Measurements from ENCODE around the gene IRAG1. TPM values are rescaled to one million over a fixed set of nuclear protein-coding genes. Genes with fewer than 3 reads are reported as not detected.
A peak's percentile ranks its signal among the peaks of the same experiment; 100 is the strongest.

The IRAG1 gene
- total and polyA plus RNA-seq, 12 donors = 5.6 to 33.9 (median 15.6) TPM

- 65 to 72% (median 69%) methylated on average over 2 of the region's 2 CpGs for WGBS, 4 donors
- intact Hi-C loops (cut with DNase I) = no loop called here
- H3K9me3 ChIP-seq (replicated peaks in 1 of 3) = no peaks in the 10 kb centered on the region
- no peak for TF ChIP-seq POLR2A (IDR thresholded peaks at IDR 0.05)
- TF ChIP-seq, protein P1, sequence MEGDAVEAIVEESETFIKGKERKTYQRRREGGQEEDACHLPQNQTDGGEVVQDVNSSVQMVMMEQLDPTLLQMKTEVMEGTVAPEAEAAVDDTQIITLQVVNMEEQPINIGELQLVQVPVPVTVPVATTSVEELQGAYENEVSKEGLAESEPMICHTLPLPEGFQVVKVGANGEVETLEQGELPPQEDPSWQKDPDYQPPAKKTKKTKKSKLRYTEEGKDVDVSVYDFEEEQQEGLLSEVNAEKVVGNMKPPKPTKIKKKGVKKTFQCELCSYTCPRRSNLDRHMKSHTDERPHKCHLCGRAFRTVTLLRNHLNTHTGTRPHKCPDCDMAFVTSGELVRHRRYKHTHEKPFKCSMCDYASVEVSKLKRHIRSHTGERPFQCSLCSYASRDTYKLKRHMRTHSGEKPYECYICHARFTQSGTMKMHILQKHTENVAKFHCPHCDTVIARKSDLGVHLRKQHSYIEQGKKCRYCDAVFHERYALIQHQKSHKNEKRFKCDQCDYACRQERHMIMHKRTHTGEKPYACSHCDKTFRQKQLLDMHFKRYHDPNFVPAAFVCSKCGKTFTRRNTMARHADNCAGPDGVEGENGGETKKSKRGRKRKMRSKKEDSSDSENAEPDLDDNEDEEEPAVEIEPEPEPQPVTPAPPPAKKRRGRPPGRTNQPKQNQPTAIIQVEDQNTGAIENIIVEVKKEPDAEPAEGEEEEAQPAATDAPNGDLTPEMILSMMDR (IDR thresholded peaks at IDR 0.05) = no peak
- no peak overlapping the region for H3K27ac ChIP-seq
- H3K4me3 ChIP-seq = no peak overlapping the region
- no peaks in the 10 kb centered on the region for H3K36me3 ChIP-seq (replicated peaks in 1 of 2)
- peaks cover 14 to 24% of the 10 kb centered on the region in 2 donors for H3K4me1 ChIP-seq (replicated peaks in 1 of 2)
- no peak for DNase-seq
- H3K27me3 ChIP-seq = no peaks in the 10 kb centered on the region
These were observed 26.1 kb downstream of the IRAG1 start for GRCh38 chr11:10667521-10667885.

DNA sequence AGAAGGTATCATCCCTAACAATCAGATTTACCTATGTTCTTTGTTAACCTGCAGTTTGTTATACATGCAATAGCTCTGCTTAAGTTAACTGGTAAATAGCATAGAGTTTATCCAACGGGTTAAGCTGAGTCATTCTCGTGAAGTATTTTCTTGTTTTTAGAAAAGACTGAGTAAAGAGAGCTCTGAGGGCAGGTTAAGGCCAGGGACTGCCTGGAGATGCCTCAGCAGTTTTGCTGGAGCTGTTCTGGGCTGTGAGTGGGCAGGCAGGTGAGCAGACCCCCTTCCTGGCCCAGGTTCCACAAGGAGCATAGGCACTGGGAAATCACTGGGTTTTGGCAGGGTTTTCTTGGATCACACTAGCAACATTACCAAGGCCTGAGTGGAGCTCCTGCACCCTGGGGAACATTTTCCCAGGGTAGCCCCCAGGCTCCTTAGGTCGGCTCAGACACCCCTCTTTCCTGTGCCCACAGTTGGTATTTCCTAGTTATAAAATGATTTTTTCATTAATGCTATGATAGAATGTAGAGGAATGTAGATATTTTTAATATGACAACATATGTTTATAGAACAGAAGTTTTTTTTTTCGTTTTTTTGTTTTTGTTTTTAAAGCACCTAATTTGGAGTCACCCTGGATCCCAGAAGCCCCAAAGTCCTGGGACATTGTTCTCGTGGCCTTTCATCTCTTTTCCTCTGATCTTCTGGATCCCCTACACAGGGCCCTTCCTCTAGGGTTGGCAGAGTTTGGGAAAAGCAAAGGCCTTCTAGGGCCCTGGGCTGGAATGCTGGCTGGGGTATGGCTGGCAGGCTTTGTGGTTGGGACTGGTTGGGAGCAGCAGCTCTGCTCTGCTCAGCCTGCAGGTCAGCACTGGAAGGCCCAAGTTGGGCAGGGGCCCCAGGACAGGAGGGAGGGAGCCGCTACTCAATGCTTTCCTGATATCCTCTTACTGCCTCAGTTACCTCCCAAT is 26.7 kb downstream of the IRAG1 start:
- no peak for TF ChIP-seq POLR2A (IDR thresholded peaks at IDR 0.05)
- TF ChIP-seq, protein P1 (IDR thresholded peaks at IDR 0.05) = no peak
- intact Hi-C loops (cut with DNase I) = no loop called here
- 65 to 84% (median 69%) methylated on average over 6 of the region's 6 CpGs for WGBS, 4 donors
- peaks cover 14 to 24% of the 10 kb centered on the region in 2 donors for H3K4me1 ChIP-seq (replicated peaks in 1 of 2)
- no peaks in the 10 kb centered on the region for H3K9me3 ChIP-seq (replicated peaks in 1 of 3)
- no peak for DNase-seq
- no peak overlapping the region for H3K4me3 ChIP-seq
- no peaks in the 10 kb centered on the region for H3K27me3 ChIP-seq
- peak overlapping the region in 2 of 5 donors; percentile 6 to 9 for H3K27ac ChIP-seq
- no peaks in the 10 kb centered on the region for H3K36me3 ChIP-seq (replicated peaks in 1 of 2)

GRCh38 chr11:10664496-10664895 is 29.1 kb downstream of the IRAG1 start:
- H3K9me3 ChIP-seq (replicated peaks in 1 of 3) = no peaks in the 10 kb centered on the region
- H3K27me3 ChIP-seq = no peaks in the 10 kb centered on the region
- DNase-seq = no peak
- peaks cover 18 to 28% of the 10 kb centered on the region in 2 donors for H3K4me1 ChIP-seq (replicated peaks in 1 of 2)
- H3K27ac ChIP-seq = peak overlapping the region in 1 of 5 donors; percentile 32
- WGBS, 4 donors = 75 to 98% (median 92%) methylated on average over 1 of the region's 1 CpG
- no peaks in the 10 kb centered on the region for H3K36me3 ChIP-seq (replicated peaks in 1 of 2)
- intact Hi-C loops (cut with DNase I) = no loop called here
- H3K4me3 ChIP-seq = no peak overlapping the region
- TF ChIP-seq, protein P1 (IDR thresholded peaks at IDR 0.05) = no peak
- no peak for TF ChIP-seq POLR2A (IDR thresholded peaks at IDR 0.05)

GRCh38 chr11:10663990-10664389 is 29.6 kb downstream of the IRAG1 start:
- WGBS, 4 donors = 61 to 100% (median 73%) methylated on average over 5 to 6 of the region's 6 CpGs; no CpG with 5 or more reads in 1 of the 4 donors
- DNase-seq = peak in 1 of 7 donors; percentile 14
- H3K27me3 ChIP-seq = no peaks in the 10 kb centered on the region
- H3K36me3 ChIP-seq (replicated peaks in 1 of 2) = no peaks in the 10 kb centered on the region
- intact Hi-C loops (cut with DNase I) = no loop called here
- no peak overlapping the region for H3K4me3 ChIP-seq
- H3K4me1 ChIP-seq (replicated peaks in 1 of 2) = peaks cover 18 to 28% of the 10 kb centered on the region in 2 donors
- TF ChIP-seq, protein P1 (IDR thresholded peaks at IDR 0.05) = no peak
- TF ChIP-seq POLR2A (IDR thresholded peaks at IDR 0.05) = no peak
- H3K9me3 ChIP-seq (replicated peaks in 1 of 3) = no peaks in the 10 kb centered on the region
- H3K27ac ChIP-seq = peak overlapping the region in 1 of 5 donors; percentile 32
